ENCODE data around the gene SYNRG.
A peak's percentile ranks its signal among the peaks of the same experiment; 100 is the strongest.

DNA sequence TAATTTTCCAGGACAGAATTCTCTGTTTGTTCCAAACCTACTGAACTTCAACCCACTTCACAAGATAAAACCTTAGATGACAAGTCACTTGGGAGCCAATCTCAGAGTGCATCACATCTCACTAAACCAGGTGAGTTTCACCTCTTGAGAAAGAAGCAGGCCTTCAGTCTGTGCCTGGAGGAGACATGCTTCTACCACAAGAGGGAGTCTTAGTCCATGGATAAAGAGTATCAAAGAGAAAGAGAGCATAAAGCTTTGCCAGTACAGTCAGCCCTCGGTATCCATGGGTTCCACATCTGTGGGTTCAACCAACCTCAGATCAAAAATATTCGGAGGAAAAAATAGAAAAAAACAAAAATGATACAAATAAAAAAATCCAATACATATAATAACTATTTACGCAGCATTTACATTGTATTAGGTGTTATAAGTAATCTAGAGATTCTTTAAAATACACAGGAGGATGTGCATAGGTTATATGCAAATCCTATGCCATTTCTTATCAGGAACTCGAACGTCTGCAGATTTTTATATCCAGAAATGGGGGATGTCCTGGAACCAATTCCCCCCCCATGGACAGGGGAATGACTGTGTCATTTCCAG lies 81.9 kb downstream of the SYNRG start:
- TF ChIP-seq, protein P1, sequence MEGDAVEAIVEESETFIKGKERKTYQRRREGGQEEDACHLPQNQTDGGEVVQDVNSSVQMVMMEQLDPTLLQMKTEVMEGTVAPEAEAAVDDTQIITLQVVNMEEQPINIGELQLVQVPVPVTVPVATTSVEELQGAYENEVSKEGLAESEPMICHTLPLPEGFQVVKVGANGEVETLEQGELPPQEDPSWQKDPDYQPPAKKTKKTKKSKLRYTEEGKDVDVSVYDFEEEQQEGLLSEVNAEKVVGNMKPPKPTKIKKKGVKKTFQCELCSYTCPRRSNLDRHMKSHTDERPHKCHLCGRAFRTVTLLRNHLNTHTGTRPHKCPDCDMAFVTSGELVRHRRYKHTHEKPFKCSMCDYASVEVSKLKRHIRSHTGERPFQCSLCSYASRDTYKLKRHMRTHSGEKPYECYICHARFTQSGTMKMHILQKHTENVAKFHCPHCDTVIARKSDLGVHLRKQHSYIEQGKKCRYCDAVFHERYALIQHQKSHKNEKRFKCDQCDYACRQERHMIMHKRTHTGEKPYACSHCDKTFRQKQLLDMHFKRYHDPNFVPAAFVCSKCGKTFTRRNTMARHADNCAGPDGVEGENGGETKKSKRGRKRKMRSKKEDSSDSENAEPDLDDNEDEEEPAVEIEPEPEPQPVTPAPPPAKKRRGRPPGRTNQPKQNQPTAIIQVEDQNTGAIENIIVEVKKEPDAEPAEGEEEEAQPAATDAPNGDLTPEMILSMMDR (IDR thresholded peaks at IDR 0.05; ENCODE audit: low read depth, low read length, missing input control): peak; percentile 53
- TF ChIP-seq NR2F2 (IDR thresholded peaks at IDR 0.05) (no peak), SP1 (IDR thresholded peaks at IDR 0.05) (no peak), FOXA1 (IDR thresholded peaks at IDR 0.05) (no peak), RAD21 (IDR thresholded peaks at IDR 0.05) (peak; percentile 78 to 85), RXRA (IDR thresholded peaks at IDR 0.05) (no peak), EGR1 (IDR thresholded peaks at IDR 0.05; ENCODE audit: low read depth in 2 of 2) (no peak), GABPA (IDR thresholded peaks at IDR 0.05 in 1 of 2, conservative IDR thresholded peaks at IDR 0.05 in 1 of 2) (no peak), TAF1 (conservative IDR thresholded peaks at IDR 0.05) (no peak), YY1 (IDR thresholded peaks at IDR 0.05) (no peak)
- TF ChIP-seq, protein P2, sequence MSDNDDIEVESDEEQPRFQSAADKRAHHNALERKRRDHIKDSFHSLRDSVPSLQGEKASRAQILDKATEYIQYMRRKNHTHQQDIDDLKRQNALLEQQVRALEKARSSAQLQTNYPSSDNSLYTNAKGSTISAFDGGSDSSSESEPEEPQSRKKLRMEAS (IDR thresholded peaks at IDR 0.05): no peak
- TF ChIP-seq, protein P3, sequence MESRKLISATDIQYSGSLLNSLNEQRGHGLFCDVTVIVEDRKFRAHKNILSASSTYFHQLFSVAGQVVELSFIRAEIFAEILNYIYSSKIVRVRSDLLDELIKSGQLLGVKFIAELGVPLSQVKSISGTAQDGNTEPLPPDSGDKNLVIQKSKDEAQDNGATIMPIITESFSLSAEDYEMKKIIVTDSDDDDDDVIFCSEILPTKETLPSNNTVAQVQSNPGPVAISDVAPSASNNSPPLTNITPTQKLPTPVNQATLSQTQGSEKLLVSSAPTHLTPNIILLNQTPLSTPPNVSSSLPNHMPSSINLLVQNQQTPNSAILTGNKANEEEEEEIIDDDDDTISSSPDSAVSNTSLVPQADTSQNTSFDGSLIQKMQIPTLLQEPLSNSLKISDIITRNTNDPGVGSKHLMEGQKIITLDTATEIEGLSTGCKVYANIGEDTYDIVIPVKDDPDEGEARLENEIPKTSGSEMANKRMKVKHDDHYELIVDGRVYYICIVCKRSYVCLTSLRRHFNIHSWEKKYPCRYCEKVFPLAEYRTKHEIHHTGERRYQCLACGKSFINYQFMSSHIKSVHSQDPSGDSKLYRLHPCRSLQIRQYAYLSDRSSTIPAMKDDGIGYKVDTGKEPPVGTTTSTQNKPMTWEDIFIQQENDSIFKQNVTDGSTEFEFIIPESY (IDR thresholded peaks at IDR 0.05): no peak

Measured in liver (tissue), 3 donors.